Stimulated activated CD8-positive, alpha-beta memory T cell treated with anti-CD3 and anti-CD28 coated beads, Interleukin-15, amount 100 ng/mL, for 48 hours (primary cell): Measurements from ENCODE around the gene KIF13A.
"Not testable (repeated sequence)": the region's sequence is repeated elsewhere in the genome, so short reads cannot be mapped to it uniquely, and the experiment has no call there.

ENCODE experiments used
- DNase-seq, 2 donors: peaks; one replicate each; pipeline ENCODE4 v3.0.0-alpha.2; 2020; ENCODE audit warnings: low read depth in 2 of 2

Gene KIF13A

GRCh38 chr6:17871189-17871519, 116.3 kb downstream of the KIF13A start:
- no peak for DNase-seq

GRCh38 chr6:17870300-17871188, 116.9 kb downstream of the KIF13A start:
- DNase-seq: no peak

GRCh38 chr6:17869753-17870050, 117.7 kb downstream of the KIF13A start:
- no peak for DNase-seq

GRCh38 chr6:17869010-17869752, 118.3 kb downstream of the KIF13A start:
- DNase-seq: no peak

- DNase-seq: no peak
These were observed 119.6 kb downstream of the KIF13A start for GRCh38 chr6:17867880-17868279.

- no peak for DNase-seq
These were observed 120.5 kb downstream of the KIF13A start for GRCh38 chr6:17866876-17867444.

GRCh38 chr6:17865798-17866725, 121.4 kb downstream of the KIF13A start:
- no peak for DNase-seq

- no peak for DNase-seq
These were observed 122.2 kb downstream of the KIF13A start for GRCh38 chr6:17865243-17865642.

- no peak for DNase-seq
These were observed 123.3 kb downstream of the KIF13A start for GRCh38 chr6:17863901-17864754.

GRCh38 chr6:17861361-17861760, 126.1 kb downstream of the KIF13A start:
- DNase-seq: no peak

- DNase-seq: no peak
These were observed 127.6 kb downstream of the KIF13A start for GRCh38 chr6:17859846-17860245.

GRCh38 chr6:17858584-17858983, 128.9 kb downstream of the KIF13A start:
- DNase-seq: no peak

- not testable (repeated sequence) for DNase-seq
These were observed 130.2 kb downstream of the KIF13A start for GRCh38 chr6:17857188-17857587.

- DNase-seq: no peak
These were observed 131.1 kb downstream of the KIF13A start for GRCh38 chr6:17856306-17856705.

- DNase-seq: no peak
These were observed 132.1 kb downstream of the KIF13A start for GRCh38 chr6:17855381-17855780.

- DNase-seq: no peak
These were observed 133.9 kb downstream of the KIF13A start for GRCh38 chr6:17853533-17853932.

- DNase-seq: no peak
These were observed 135.7 kb downstream of the KIF13A start for GRCh38 chr6:17851720-17852161.

- DNase-seq: no peak
These were observed 136.3 kb downstream of the KIF13A start for GRCh38 chr6:17851001-17851719.

- DNase-seq: no peak
These were observed 137.2 kb downstream of the KIF13A start for GRCh38 chr6:17850281-17850680.

- DNase-seq: no peak
These were observed 140.2 kb downstream of the KIF13A start for GRCh38 chr6:17847203-17847760.
